ENCODE measurements around the gene IFNGR1. TPM values are rescaled to one million over a fixed set of nuclear protein-coding genes. Genes with fewer than 3 reads are reported as not detected.

IFNGR1 gene
- total RNA-seq, 2 donors from 2014 or later: 51.0 to 54.3 TPM

DNA sequence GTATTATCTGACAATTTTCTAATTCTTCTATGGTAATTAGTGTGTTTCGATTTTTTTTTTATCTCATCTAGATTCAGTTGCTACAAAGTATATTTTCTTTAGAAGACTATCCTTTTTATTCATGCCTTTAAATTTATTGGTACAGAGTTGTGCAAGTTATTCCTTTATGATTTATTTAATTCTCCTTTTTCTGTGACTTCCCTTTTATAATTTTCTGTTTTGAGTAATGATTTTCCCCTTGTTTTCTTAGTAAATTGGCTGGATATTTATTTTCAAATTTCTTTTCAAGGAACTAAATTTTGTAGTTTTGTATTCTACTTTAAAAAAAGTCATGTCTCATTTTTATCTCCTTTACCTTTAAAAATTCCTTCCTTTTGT, 43.3 kb downstream of the IFNGR1 start:
- Mint-ChIP-seq H3K27me3 (ENCODE audit: low read depth) (peaks cover 40% of the 10 kb centered on the region), H3K4me1 (ENCODE audit: low read depth) (peaks cover 13% of the 10 kb centered on the region), H3K36me3 (ENCODE audit: insufficient read depth in 2 of 2) (peaks cover 3 to 4% of the 10 kb centered on the region in 2 donors), H3K9me3 (peaks cover 4 to 5% of the 10 kb centered on the region in 2 donors), H3K4me3 (no peak overlapping the region), H3K27ac (no peak overlapping the region)
- no peak for ATAC-seq (replicated peaks in 1 of 2)
- DNase-seq: no peak

DNA sequence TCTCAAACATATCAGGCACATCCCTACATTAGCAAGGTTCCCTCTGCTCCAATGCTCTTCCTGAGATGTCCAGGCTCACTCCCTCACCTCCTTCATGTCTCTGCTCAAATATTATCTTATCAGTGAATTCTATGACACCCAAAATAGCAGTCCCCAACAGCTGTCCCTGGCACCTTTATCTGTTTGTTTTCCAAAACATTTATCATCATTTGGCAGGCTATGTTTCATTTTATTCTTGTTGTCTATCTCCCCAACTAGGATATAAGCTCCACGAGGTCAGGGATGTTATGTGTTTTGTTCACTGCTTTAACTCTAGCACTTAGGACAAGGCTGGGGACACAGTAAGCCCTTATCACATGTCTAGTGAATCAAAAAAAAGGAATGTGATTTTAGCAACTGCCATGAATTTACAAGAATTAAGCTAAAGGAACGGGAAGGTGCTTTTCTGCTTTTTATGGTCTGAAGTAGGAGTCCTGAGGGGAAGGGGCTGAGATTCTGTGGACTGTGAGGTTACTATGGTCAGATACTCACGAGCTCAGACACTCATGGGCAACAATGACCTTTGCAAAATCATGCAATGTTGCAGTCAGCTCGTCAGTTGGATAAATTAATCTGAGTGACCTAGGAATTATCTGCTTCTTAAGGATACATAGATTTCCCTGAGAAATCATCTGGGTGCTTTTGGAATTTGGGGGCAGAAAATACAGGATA, 43.9 kb downstream of the IFNGR1 start:
- H3K36me3 Mint-ChIP-seq (ENCODE audit: insufficient read depth in 2 of 2): peaks cover under 1 to 3% of the 10 kb centered on the region in 2 donors
- no peak overlapping the region for H3K27ac Mint-ChIP-seq
- no peak for ATAC-seq (replicated peaks in 1 of 2)
- DNase-seq: no peak
- peaks cover 0 to 5% of the 10 kb centered on the region in 2 donors for H3K9me3 Mint-ChIP-seq
- peaks cover 43% of the 10 kb centered on the region for H3K27me3 Mint-ChIP-seq (ENCODE audit: low read depth)
- no peak overlapping the region for H3K4me3 Mint-ChIP-seq
- H3K4me1 Mint-ChIP-seq (ENCODE audit: low read depth): peaks cover 19% of the 10 kb centered on the region

GRCh38 chr6:137173501-137173900, 45.7 kb downstream of the IFNGR1 start, which contains the start of gene IL22RA2:
Gene IL22RA2 (minus strand): TSS chr6:137173644. CDS start chr6:137161749, 11,895 bp downstream.
- H3K27ac Mint-ChIP-seq: no peak within 1 kb of the TSS
- ATAC-seq (replicated peaks in 1 of 2) (no peak), DNase-seq (no peak)
- H3K4me3 Mint-ChIP-seq: no peak within 1 kb of the TSS
- H3K9me3 Mint-ChIP-seq: peaks cover 5 to 9% of the 10 kb centered on the region in 2 donors
- peaks cover 6 to 11% of the 10 kb centered on the region in 2 donors for H3K36me3 Mint-ChIP-seq (ENCODE audit: insufficient read depth in 2 of 2)
- peaks cover 29% of the 10 kb centered on the region for H3K4me1 Mint-ChIP-seq (ENCODE audit: low read depth)
- H3K27me3 Mint-ChIP-seq (ENCODE audit: low read depth): peaks cover 49% of the 10 kb centered on the region

DNA sequence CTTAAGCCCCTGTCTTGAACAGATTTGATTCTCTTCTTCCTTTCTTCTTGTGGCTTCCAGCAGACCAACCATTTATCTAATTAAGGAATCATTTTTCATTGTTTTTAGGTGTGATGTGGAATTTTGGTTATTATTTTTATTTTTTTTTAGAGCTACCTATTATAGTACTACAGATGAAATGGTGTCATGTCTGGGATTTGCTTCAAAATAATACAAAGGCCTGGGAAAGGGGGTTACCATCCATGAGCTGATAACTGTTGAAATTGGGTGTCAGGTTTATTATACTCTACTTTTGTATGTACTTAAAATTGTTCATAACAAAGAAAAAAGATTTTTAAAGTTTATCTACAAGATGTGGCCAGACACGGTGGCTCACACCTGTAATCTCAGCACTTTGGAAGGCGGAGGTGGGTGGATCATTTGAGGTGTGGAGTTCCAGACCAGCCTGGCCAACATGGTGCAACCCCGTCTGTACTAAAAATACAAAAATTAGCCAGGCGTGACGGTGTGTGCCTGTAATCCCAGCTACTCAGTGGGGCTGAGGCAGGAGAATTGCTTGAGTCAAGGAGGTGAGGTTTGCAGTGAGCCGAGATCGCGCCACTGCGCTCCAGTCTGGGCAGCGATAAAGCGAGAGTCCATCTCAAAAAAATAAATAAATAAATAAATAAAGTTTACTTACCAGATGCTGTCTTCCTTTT, 46.3 kb downstream of the IFNGR1 start:
- peaks cover 47% of the 10 kb centered on the region for H3K27me3 Mint-ChIP-seq (ENCODE audit: low read depth)

DNA sequence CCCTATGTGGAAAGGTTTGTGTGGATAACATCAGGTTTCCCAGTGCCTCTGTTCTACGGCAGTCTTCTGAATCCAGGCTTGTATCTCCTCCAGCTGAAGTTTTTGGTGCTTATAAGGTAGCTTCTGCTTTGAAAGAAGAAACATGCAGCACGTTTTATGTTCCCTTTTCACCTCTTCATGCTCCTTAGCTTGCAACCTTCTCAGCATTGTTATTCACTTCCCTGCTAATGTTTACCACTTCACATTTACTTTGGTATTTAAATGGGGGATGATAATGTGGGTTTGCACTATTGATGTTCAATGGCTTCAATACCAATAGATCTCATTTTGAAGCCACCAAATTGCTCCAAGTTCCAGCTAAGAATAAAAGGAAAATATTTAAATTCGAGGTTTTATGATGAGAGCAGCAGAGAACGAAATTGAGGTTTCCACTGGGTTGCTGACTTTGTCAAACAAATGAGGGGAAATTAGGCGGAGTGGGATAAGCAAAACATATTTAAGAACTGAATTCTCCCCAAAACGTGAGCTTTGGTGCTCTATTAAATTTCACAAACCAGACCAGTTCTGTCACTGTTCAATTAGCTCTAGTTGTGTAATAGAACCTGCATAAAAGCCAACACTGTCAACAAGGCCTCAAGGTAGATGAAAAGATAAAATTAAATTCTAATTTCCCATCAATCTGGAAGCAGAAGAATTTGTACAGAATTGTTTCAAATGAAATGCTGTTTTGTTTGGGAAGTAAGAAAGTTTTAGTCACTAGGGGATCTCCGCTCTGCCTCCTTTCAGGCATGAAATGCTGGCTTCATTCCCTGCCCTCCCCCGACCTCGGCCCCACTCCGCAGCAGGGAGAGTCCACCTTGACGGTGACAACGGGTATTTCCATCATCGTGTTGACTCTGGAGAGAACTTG, 47.1 kb downstream of the IFNGR1 start:
- peaks cover 6 to 15% of the 10 kb centered on the region in 2 donors for H3K36me3 Mint-ChIP-seq (ENCODE audit: insufficient read depth in 2 of 2)
- H3K9me3 Mint-ChIP-seq: peaks cover 5 to 13% of the 10 kb centered on the region in 2 donors
- H3K4me3 Mint-ChIP-seq: no peak overlapping the region
- H3K27ac Mint-ChIP-seq: no peak overlapping the region
- DNase-seq (no peak), ATAC-seq (replicated peaks in 1 of 2) (no peak)
- H3K27me3 Mint-ChIP-seq (ENCODE audit: low read depth): peaks cover 39% of the 10 kb centered on the region
- H3K4me1 Mint-ChIP-seq (ENCODE audit: low read depth): peaks cover 41% of the 10 kb centered on the region

More for the DNA sequence above, 46.3 kb downstream of the IFNGR1 start:
- Mint-ChIP-seq H3K27ac (no peak overlapping the region), H3K4me3 (no peak overlapping the region), H3K4me1 (ENCODE audit: low read depth) (peaks cover 34% of the 10 kb centered on the region), H3K9me3 (peaks cover 5 to 13% of the 10 kb centered on the region in 2 donors), H3K36me3 (ENCODE audit: insufficient read depth in 2 of 2) (peaks cover 6 to 15% of the 10 kb centered on the region in 2 donors)
- no peak for ATAC-seq (replicated peaks in 1 of 2)
- no peak for DNase-seq

- H3K4me1 Mint-ChIP-seq (ENCODE audit: low read depth): peaks cover 52% of the 10 kb centered on the region
- peak overlapping the region; percentile 32 for H3K27ac Mint-ChIP-seq
Observed at GRCh38 chr6:137171053-137171374, 48.2 kb downstream of the IFNGR1 start.

GRCh38 chr6:137170266-137171052, 48.7 kb downstream of the IFNGR1 start:
- peaks cover 9 to 21% of the 10 kb centered on the region in 2 donors for H3K36me3 Mint-ChIP-seq (ENCODE audit: insufficient read depth in 2 of 2)
- peak overlapping the region; percentile 32 for H3K27ac Mint-ChIP-seq
- DNase-seq: no peak
- peaks cover 7 to 15% of the 10 kb centered on the region in 2 donors for H3K9me3 Mint-ChIP-seq
- peaks cover 57% of the 10 kb centered on the region for H3K4me1 Mint-ChIP-seq (ENCODE audit: low read depth)
- no peak for ATAC-seq (replicated peaks in 1 of 2)
- peaks cover 33% of the 10 kb centered on the region for H3K27me3 Mint-ChIP-seq (ENCODE audit: low read depth)
- H3K4me3 Mint-ChIP-seq: no peak overlapping the region

More at GRCh38 chr6:137171053-137171374, 48.2 kb downstream of the IFNGR1 start:
- DNase-seq (no peak), ATAC-seq (replicated peaks in 1 of 2) (no peak)
- Mint-ChIP-seq H3K36me3 (ENCODE audit: insufficient read depth in 2 of 2) (peaks cover 9 to 19% of the 10 kb centered on the region in 2 donors), H3K4me3 (peak overlapping the region in 1 of 2 donors; percentile 17), H3K27me3 (ENCODE audit: low read depth) (peaks cover 37% of the 10 kb centered on the region), H3K9me3 (peaks cover 7 to 15% of the 10 kb centered on the region in 2 donors)

GRCh38 chr6:137167702-137168377, 51.3 kb downstream of the IFNGR1 start:
- peaks cover 19 to 38% of the 10 kb centered on the region in 2 donors for H3K36me3 Mint-ChIP-seq (ENCODE audit: insufficient read depth in 2 of 2)
- peaks cover 17 to 23% of the 10 kb centered on the region in 2 donors for H3K9me3 Mint-ChIP-seq
- H3K4me3 Mint-ChIP-seq: peak overlapping the region; percentile 53 to 59
- peak; percentile 46 to 67 for DNase-seq
- peak overlapping the region; percentile 91 for H3K27ac Mint-ChIP-seq
- peaks cover 29% of the 10 kb centered on the region for H3K27me3 Mint-ChIP-seq (ENCODE audit: low read depth)
- peak; percentile 82 to 84 for ATAC-seq (replicated peaks in 1 of 2)
- H3K4me1 Mint-ChIP-seq (ENCODE audit: low read depth): peaks cover 69% of the 10 kb centered on the region

DNA sequence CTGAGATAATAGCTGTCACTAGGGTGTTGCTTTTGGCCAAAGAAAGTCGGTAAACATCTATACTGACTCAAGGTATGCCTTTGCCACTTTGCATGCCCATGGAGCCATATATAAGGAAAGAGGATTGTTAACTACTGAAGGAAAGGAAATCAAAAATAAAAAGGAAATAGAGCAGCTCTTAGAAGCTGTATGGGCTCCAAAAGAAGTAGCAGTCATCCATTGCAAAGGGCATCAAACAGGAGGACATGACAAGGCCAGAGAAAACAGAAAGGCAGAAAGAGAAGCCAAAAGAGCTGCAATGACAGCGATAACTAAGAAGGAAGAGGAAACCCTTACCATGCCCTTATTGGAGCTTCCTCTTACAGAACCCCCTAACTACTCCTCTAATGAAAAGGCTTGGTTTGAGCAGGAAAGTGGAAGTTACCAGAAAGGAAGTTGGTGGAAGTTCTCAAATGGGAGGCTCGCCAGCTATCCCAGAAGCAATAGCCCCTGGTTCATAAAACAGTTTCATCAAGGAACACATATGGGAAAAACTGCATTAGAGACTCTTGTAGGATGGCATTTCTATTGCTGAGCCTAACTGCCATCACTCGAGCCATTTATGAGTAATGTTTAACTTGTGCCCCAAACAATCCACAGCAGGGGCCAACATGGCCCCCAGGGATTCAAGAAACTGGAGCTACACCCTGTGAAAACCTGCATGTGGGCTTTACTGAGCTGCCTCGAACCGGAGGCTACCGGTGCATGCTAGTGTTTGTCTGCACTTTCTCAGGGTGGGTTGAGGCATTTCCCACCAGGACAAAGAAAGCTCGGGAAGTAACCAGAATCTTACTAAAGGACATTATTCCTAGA, 52.7 kb downstream of the IFNGR1 start:
- Mint-ChIP-seq H3K4me3 (peak overlapping the region; percentile 27 to 40), H3K27me3 (ENCODE audit: low read depth) (peaks cover 41% of the 10 kb centered on the region), H3K36me3 (ENCODE audit: insufficient read depth in 2 of 2) (peaks cover 19 to 41% of the 10 kb centered on the region in 2 donors), H3K4me1 (ENCODE audit: low read depth) (peaks cover 58% of the 10 kb centered on the region), H3K9me3 (peaks cover 17 to 27% of the 10 kb centered on the region in 2 donors), H3K27ac (peak overlapping the region; percentile 87)
- no peak for ATAC-seq (replicated peaks in 1 of 2)
- no peak for DNase-seq

GRCh38 chr6:137165375-137166246, 53.6 kb downstream of the IFNGR1 start:
- Mint-ChIP-seq H3K9me3 (peaks cover 17 to 27% of the 10 kb centered on the region in 2 donors), H3K4me1 (ENCODE audit: low read depth) (peaks cover 53% of the 10 kb centered on the region), H3K27me3 (ENCODE audit: low read depth) (peaks cover 50% of the 10 kb centered on the region), H3K4me3 (peak overlapping the region; percentile 43 to 51), H3K27ac (peak overlapping the region; percentile 87), H3K36me3 (ENCODE audit: insufficient read depth in 2 of 2) (peaks cover 19 to 40% of the 10 kb centered on the region in 2 donors)
- ATAC-seq (replicated peaks in 1 of 2): peak; percentile 12 to 20
- DNase-seq: peak; percentile 51 to 53
